Endothelial cell of umbilical vein (primary cell): ENCODE measurements around the gene EIF2B4. TPM values are rescaled to one million over a fixed set of nuclear protein-coding genes. Genes with fewer than 3 reads are reported as not detected.
A peak's percentile ranks its signal among the peaks of the same experiment; 100 is the strongest.
"Not testable (repeated sequence)": the region's sequence is repeated elsewhere in the genome, so short reads cannot be mapped to it uniquely, and the experiment has no call there.

Experiments used
- BruUV-seq: library from RNA; stranded (reverse); fragments of 400-500 nt; replicated peaks from 2 replicates; lab custom pipeline; 2021; lab: Mats Ljungman, UMichigan
- CTCF ChIA-PET: fragments of 300-600, 350-600 bp; sonication (Branson Sonifier 250); formaldehyde crosslinking; loops from one replicate; lab custom pipeline; 2021; ENCODE audit warnings: antibody characterized with exemption, inconsistent platforms; lab: Charles Lee
- POLR2A ChIA-PET: fragments of 300-600, 350-600 bp; sonication (Branson Sonifier 250); formaldehyde crosslinking; loops from one replicate; lab custom pipeline; 2021; ENCODE audit warnings: antibody characterized with exemption, inconsistent platforms; lab: Charles Lee
- DNase-seq: peaks from one replicate; pipeline ENCODE4 v3.0.0-alpha.2; 2011; ENCODE audit warnings: low read depth, low spot score
- FAIRE-seq: peaks from 2 replicates; lab custom pipeline; 2011; peaks lifted over from hg19 to GRCh38; lab: Jason Lieb, UNC
- H2AFZ ChIP-seq: 2 replicates; pipeline ENCODE4 v1.6.0; 2012; ENCODE audit warnings: low read depth, low read length, control low read depth, inconsistent platforms
- H3K27ac ChIP-seq: 2 replicates; pipeline ENCODE4 v1.5.1; 2011; ENCODE audit warnings: low read depth, mild to moderate bottlenecking, control low read depth, low read length, moderate library complexity; ENCODE audit not compliant: insufficient read depth
- H3K27me3 ChIP-seq, 2 experiments: 2 replicates each; pipeline versions ENCODE4 v1.6.0 to v1.6.1; 2011; ENCODE audit warnings: low read length in 2 of 2, mixed read lengths in 1 of 2; ENCODE audit not compliant: control insufficient read depth in 2 of 2, insufficient read depth in 2 of 2
- H3K36me3 ChIP-seq, 2 experiments: 2 replicates in 1 of 2; 3 replicates in 1 of 2; pipeline ENCODE4 v1.5.1; 2011; ENCODE audit warnings: low read length in 2 of 2, mild to moderate bottlenecking in 1 of 2, moderate library complexity in 1 of 2; ENCODE audit not compliant: control insufficient read depth in 2 of 2, insufficient read depth in 2 of 2; ENCODE audit errors: extremely low read depth in 1 of 2
- H3K4me1 ChIP-seq: 3 replicates; pipeline ENCODE4 v1.5.1; 2011; ENCODE audit warnings: mild to moderate bottlenecking, low read length; ENCODE audit not compliant: control insufficient read depth, insufficient read depth; ENCODE audit errors: extremely low read depth
- H3K4me2 ChIP-seq: 2 replicates; pipeline ENCODE4 v1.6.1; 2011; ENCODE audit warnings: low read length, control low read depth, mixed read lengths; ENCODE audit not compliant: insufficient read depth
- H3K4me3 ChIP-seq, 3 experiments: fragments of 200-600 bp in 1 of 3; sonication (generic), shearing (Covaris generic) in 1 of 3; replicated peaks in 1 of 3; 2 replicates each; pipeline ENCODE4 v1.5.1; 2011 to 2016; ENCODE audit warnings: control low read depth in 3 of 3, low read length in 3 of 3, mild to moderate bottlenecking in 2 of 3, inconsistent platforms in 1 of 3, low read depth in 1 of 3, moderate library complexity in 1 of 3; ENCODE audit not compliant: insufficient read depth in 1 of 3
- H3K79me2 ChIP-seq: 2 replicates; pipeline ENCODE4 v1.6.0; 2012; ENCODE audit warnings: low read length, inconsistent platforms; ENCODE audit not compliant: control insufficient read depth, insufficient read depth
- H3K9ac ChIP-seq: replicated peaks from 2 replicates; pipeline ENCODE3; 2011; ENCODE audit warnings: low read length, control low read depth; ENCODE audit not compliant: insufficient read depth; ENCODE audit errors: extremely low read depth
- H3K9me1 ChIP-seq: replicated peaks from 3 replicates; pipeline ENCODE4 v1.6.0; 2011; ENCODE audit warnings: mild to moderate bottlenecking, low read length; ENCODE audit not compliant: control insufficient read depth, insufficient read depth; ENCODE audit errors: extremely low read depth
- H3K9me3 ChIP-seq: replicated peaks from 2 replicates; pipeline ENCODE4 v1.5.1; 2012; ENCODE audit warnings: low read length, inconsistent platforms; ENCODE audit not compliant: control insufficient read depth, insufficient read depth
- H4K20me1 ChIP-seq: replicated peaks from 2 replicates; pipeline ENCODE3; 2011; ENCODE audit warnings: mild to moderate bottlenecking, low read length; ENCODE audit not compliant: control insufficient read depth, insufficient read depth; ENCODE audit errors: extremely low read depth
- EZH2 ChIP-seq: IDR thresholded peaks from 2 replicates; pipeline ENCODE4 v1.6.1; 2012; ENCODE audit warnings: borderline replicate concordance, low read depth, mild to moderate bottlenecking, moderate library complexity, low read length, inconsistent platforms; ENCODE audit not compliant: severe bottlenecking
- FOS ChIP-seq: IDR thresholded peaks from 2 replicates; pipeline ENCODE4 v1.6.1; 2011; ENCODE audit warnings: mild to moderate bottlenecking, low read length, moderate library complexity, borderline replicate concordance; ENCODE audit not compliant: insufficient read depth
- GATA2 ChIP-seq: IDR thresholded peaks from 2 replicates; pipeline ENCODE4 v1.7.0; 2011; ENCODE audit warnings: low read depth, mild to moderate bottlenecking, moderate library complexity, mixed read lengths, low read length; ENCODE audit not compliant: insufficient read length, insufficient read depth
- JUN ChIP-seq: IDR thresholded peaks from 2 replicates; pipeline ENCODE4 v1.6.1; 2011; ENCODE audit warnings: borderline replicate concordance, low read depth; ENCODE audit not compliant: insufficient read length, insufficient read depth
- MYC ChIP-seq: IDR thresholded peaks from one replicate; pipeline ENCODE4 v1.6.1; 2011; ENCODE audit warnings: mild to moderate bottlenecking, low read depth, low read length
- POLR2A ChIP-seq: IDR thresholded peaks from 2 replicates; pipeline ENCODE4 v1.6.1; 2012; ENCODE audit warnings: low read depth, mild to moderate bottlenecking, control low read depth, low read length
- POLR2AphosphoS5 ChIP-seq: IDR thresholded peaks from 2 replicates; pipeline ENCODE4 v1.6.1; 2012; ENCODE audit warnings: low read depth, mild to moderate bottlenecking, control low read depth, low read length, moderate library complexity; ENCODE audit not compliant: insufficient read depth
- dilution Hi-C: fragments of 300-500 bp; cut with MboI; formaldehyde crosslinking; loops from one replicate; pipeline ENCODE4 v1.15.0; 2019; ENCODE audit warnings: low sequenced_read_pairs; ENCODE audit not compliant: extremely low pct_ligation_motif_present
- intact Hi-C: fragments of 100-400 bp; cut with micrococcal nuclease; formaldehyde crosslinking; loops from one replicate; pipeline ENCODE4 v1.10.0; 2022
- polyA plus RNA-seq, 4 experiments: library from polyadenylated mRNA; depleted of rRNA in 3 of 4; stranded (reverse) in 3 of 4; unstranded in 1 of 4; fragments of >200 nt; gene quantifications; 2 replicates each; pipeline versions ENCODE4 v1.2.1 to v1.2.3, GENCODE V29; 2011 to 2012; ENCODE audit warnings: missing spikeins in 1 of 4
- total RNA-seq: library from RNA; stranded (reverse); gene quantifications from 2 replicates; pipeline ENCODE4 v1.2.3, GENCODE V29; 2021
- TF ChIP-seq, protein P1 (sequence below): IDR thresholded peaks from 2 replicates; pipeline ENCODE4 v1.6.1; 2011; ENCODE audit not compliant: insufficient read depth, insufficient read length
- TF ChIP-seq, protein P2 (sequence below), 2 donors: IDR thresholded peaks; 1 replicate in 1 of 2; 2 replicates in 1 of 2; pipeline ENCODE4 v1.5.1; 2011; ENCODE audit warnings: low read length in 2 of 2, mild to moderate bottlenecking in 2 of 2, moderate library complexity in 2 of 2, control low read depth in 1 of 2, inconsistent platforms in 1 of 2, low read depth in 1 of 2; ENCODE audit not compliant: insufficient read depth in 1 of 2; ENCODE audit errors: extremely low read depth in 1 of 2

The EIF2B4 gene
- total and polyA plus RNA-seq, 2 donors (not counting 3 experiments of a cell fraction or from before 2014, with no cell fraction given) = 43.7 to 63.2 TPM

DNA sequence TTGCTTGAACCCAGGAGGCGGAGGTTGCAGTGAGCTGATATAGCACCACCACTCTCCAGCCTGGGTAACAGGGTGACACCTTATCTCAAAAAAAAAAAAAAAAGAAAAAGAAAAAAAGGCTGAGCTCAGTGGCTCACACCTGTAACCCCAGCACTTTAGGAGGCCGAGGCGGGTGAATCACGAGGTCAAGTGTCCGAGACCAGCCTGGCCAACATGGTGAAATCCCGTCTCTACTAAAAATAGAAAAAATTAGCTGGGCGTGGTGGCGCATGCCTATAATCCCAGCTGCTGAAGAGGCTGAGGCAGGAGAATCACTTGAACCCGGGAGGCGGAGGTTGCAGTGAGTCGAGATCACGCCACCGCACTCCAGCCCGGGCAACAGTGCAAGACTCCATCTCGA is 50.3 kb downstream of the EIF2B4 start:
- H3K4me2 ChIP-seq, H3K27ac ChIP-seq, H4K20me1 ChIP-seq, H3K9me3 ChIP-seq, intact Hi-C loops, dilution Hi-C loops, H3K36me3 ChIP-seq, H3K9me1 ChIP-seq, H3K4me3 ChIP-seq, H3K79me2 ChIP-seq, DNase-seq, H2AFZ ChIP-seq, BruUV-seq, H3K9ac ChIP-seq, H3K27me3 ChIP-seq: not testable (repeated sequence)
- ChIA-PET CTCF (interaction anchor here (1.3 kb wide), 1 partner anchor 49 kb away, joined by 6 read pairs; no protein-coding TSS in a partner anchor), POLR2A (interaction anchor here (0.7 kb wide), 1 partner anchor 109 kb away, joined by 5 read pairs; the partner anchor contains the start of gene NRBP1)
- peak; percentile 15 for FAIRE-seq
- peaks cover 26% of the 10 kb centered on the region for H3K4me1 ChIP-seq

DNA sequence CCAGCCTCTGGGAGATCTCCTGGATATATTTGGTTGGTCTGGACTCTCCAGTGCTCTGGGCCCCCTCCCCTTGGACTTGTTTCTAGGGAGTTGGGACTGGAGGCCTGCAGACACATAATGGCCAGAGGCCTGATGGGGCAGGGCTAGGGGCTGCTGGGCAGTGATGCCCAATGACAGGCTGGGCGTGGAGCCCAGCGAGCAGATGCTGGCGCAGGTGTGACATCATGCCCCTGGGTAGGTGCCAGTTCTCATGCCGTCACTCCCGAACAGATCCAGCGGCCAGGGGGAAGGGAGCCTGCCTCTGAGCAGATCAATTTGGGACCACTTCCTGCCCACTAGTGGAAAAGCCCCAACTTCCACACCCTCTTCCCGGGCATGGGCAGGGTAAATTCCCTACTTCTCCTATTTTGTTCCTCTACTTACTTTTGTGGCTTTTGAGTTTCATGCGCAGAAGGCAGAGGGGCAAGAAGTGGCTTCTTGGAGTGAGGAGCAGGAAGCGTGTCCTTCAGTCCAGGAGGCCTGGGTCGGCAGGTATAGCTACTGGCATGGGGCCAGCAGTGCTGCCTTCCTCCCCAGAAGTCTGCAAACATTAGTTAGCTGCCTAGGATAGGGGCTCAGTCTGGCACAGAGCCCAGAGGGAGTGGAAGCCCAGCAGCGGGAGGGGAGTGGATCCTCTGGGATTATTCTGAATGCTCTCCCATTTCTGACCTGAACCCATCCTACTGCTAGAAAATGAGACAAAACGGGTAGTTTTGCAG is 53.3 kb downstream of the EIF2B4 start:
- FAIRE-seq = no peak
- H2AFZ ChIP-seq = no peak overlapping the region

More for the DNA sequence above, 53.3 kb downstream of the EIF2B4 start:
- H3K27me3 ChIP-seq = no peaks in the 10 kb centered on the region
- dilution Hi-C loops (no loop called here), intact Hi-C loops (no loop called here)
- CTCF ChIA-PET = interaction anchor here (2.0 kb wide), 1 partner anchor 13 kb away, joined by 8 read pairs; no protein-coding TSS in a partner anchor
- H3K79me2 ChIP-seq = no peaks in the 10 kb centered on the region
- no peak overlapping the region for H3K27ac ChIP-seq
- H3K9me3 ChIP-seq = no peaks in the 10 kb centered on the region
- TF ChIP-seq, protein P1, sequence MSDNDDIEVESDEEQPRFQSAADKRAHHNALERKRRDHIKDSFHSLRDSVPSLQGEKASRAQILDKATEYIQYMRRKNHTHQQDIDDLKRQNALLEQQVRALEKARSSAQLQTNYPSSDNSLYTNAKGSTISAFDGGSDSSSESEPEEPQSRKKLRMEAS = no peak
- TF ChIP-seq POLR2A = no peak
- no peak for TF ChIP-seq EZH2
- no peak for TF ChIP-seq POLR2AphosphoS5
- TF ChIP-seq JUN = no peak
- TF ChIP-seq, protein P2, sequence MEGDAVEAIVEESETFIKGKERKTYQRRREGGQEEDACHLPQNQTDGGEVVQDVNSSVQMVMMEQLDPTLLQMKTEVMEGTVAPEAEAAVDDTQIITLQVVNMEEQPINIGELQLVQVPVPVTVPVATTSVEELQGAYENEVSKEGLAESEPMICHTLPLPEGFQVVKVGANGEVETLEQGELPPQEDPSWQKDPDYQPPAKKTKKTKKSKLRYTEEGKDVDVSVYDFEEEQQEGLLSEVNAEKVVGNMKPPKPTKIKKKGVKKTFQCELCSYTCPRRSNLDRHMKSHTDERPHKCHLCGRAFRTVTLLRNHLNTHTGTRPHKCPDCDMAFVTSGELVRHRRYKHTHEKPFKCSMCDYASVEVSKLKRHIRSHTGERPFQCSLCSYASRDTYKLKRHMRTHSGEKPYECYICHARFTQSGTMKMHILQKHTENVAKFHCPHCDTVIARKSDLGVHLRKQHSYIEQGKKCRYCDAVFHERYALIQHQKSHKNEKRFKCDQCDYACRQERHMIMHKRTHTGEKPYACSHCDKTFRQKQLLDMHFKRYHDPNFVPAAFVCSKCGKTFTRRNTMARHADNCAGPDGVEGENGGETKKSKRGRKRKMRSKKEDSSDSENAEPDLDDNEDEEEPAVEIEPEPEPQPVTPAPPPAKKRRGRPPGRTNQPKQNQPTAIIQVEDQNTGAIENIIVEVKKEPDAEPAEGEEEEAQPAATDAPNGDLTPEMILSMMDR (IDR thresholded peaks at IDR 0.05; ENCODE audit: extremely low read depth in 1 of 2, insufficient read depth in 1 of 2, low read depth in 1 of 2, low read length in 2 of 2) = no peak
- TF ChIP-seq GATA2 = no peak
- TF ChIP-seq FOS = no peak
- TF ChIP-seq MYC = no peak
- no TSS peak for BruUV-seq
- H3K36me3 ChIP-seq = peaks cover 0 to 3% of the 10 kb centered on the region in 2 experiments
- no peak overlapping the region for H3K4me2 ChIP-seq
- peaks cover 17% of the 10 kb centered on the region for H3K4me1 ChIP-seq
- H4K20me1 ChIP-seq = no peaks in the 10 kb centered on the region
- H3K9me1 ChIP-seq = no peaks in the 10 kb centered on the region
- no peak overlapping the region for H3K9ac ChIP-seq
- POLR2A ChIA-PET = no interaction called here
- no peak for DNase-seq
- no peak overlapping the region for H3K4me3 ChIP-seq
